Small intestine (tissue), 7 donors: Measurements from ENCODE around the gene SGSM1. TPM values are rescaled to one million over a fixed set of nuclear protein-coding genes. Genes with fewer than 3 reads are reported as not detected.
A peak's percentile ranks its signal among the peaks of the same experiment; 100 is the strongest.

ENCODE experiments used
- DNase-seq, 2 donors: peaks; one replicate each; pipeline versions ENCODE4 v3.0.0 to v3.0.0-alpha.2; 2013
- FAIRE-seq: peaks from 2 replicates; lab custom pipeline; 2012; peaks lifted over from hg19 to GRCh38; lab: Jason Lieb, UNC
- H3K27ac ChIP-seq, 3 donors: one replicate each; pipeline ENCODE4 v1.5.1; 2013; ENCODE audit warnings: low read length in 2 of 3, mild to moderate bottlenecking in 2 of 3, control low read depth in 1 of 3, inconsistent platforms in 1 of 3, low read depth in 1 of 3, moderate library complexity in 1 of 3
- H3K27me3 ChIP-seq, 3 donors: one replicate each; pipeline ENCODE4 v1.6.1; 2013; ENCODE audit warnings: low read length in 3 of 3, inconsistent platforms in 1 of 3; ENCODE audit not compliant: control insufficient read depth in 3 of 3, insufficient read depth in 3 of 3
- H3K36me3 ChIP-seq, 3 donors: one replicate each; pipeline ENCODE4 v1.6.1; 2013; ENCODE audit warnings: low read length in 3 of 3, inconsistent platforms in 1 of 3, low read depth in 1 of 3, mild to moderate bottlenecking in 1 of 3, moderate library complexity in 1 of 3; ENCODE audit not compliant: control insufficient read depth in 3 of 3, insufficient read depth in 2 of 3
- H3K4me1 ChIP-seq, 3 donors: one replicate each; pipeline ENCODE4 v1.6.1; 2013; ENCODE audit warnings: low read length in 2 of 3, inconsistent platforms in 1 of 3, low read depth in 1 of 3, mild to moderate bottlenecking in 1 of 3, moderate library complexity in 1 of 3; ENCODE audit not compliant: control insufficient read depth in 3 of 3, insufficient read depth in 2 of 3
- H3K4me3 ChIP-seq, 3 donors: one replicate each; pipeline ENCODE4 v1.5.1; 2013; ENCODE audit warnings: low read length in 3 of 3, control low read depth in 1 of 3, inconsistent platforms in 1 of 3, low read depth in 1 of 3, mild to moderate bottlenecking in 1 of 3, moderate library complexity in 1 of 3
- H3K9me3 ChIP-seq, 2 donors: one replicate each; pipeline ENCODE4 v1.6.1; 2013; ENCODE audit warnings: low read depth in 1 of 2, low read length in 1 of 2; ENCODE audit not compliant: control insufficient read depth in 2 of 2, insufficient read depth in 1 of 2
- WGBS, 3 donors: extraction: QIAGEN DNeasy Blood & Tissue Kit; methylation state at CpG; one replicate each; pipeline ENCODE4 v1.1.7; 2013; 5-methylcytosine and 5-hydroxymethylcytosine counted together
- polyA plus RNA-seq, 4 donors: library from polyadenylated mRNA; stranded (reverse) in 3 of 4; unstranded in 1 of 4; fragments of 200-250 nt in 3 of 4; fragments of 120-200 nt in 1 of 4; gene quantifications; one replicate each; pipeline versions ENCODE4 v1.2.1 to v1.2.3, GENCODE V29; 2013
- donor health status: healthy with polysubstance abuse.
- donor health status: control.
- donor health status: control.
- donor health status: Bipolar disorder and iron deficiency.
- donor health status: healthy.

Gene SGSM1
- polyA plus RNA-seq, 4 donors = 0.27 to 11.0 (median 2.2) TPM; not detected in 1

DNA sequence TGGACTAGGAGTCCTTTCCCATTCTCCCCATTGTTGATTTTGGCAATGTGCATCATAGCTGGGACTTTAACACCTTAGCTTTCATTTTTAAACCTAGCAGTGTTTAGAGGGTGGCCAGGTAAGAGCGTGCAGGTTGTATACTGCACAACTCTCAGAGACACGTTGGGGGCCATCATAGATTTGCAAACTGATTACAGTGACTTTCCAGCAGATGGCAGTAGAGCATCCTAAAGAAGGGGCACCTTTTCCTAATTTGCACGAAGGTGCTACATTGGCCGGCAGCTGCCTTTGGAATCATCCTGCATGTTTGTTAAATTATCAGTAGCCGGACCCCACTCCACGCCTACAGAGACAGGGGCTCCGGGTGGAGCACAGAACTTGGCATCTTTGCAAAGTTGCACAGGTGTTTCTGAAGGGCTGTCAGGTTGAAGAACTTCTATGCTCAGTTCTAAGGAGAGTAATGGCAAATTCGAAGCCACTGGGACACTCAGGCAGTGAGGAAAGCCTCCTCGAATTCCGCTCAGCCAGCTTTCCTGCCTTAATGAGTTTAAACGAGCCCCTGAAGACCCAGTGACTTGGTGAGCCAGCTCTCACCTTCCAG lies 132.8 kb downstream of the SGSM1 start:
- Histone ChIP-seq H3K27ac (no peak overlapping the region), H3K9me3 (no peaks in the 10 kb centered on the region), H3K36me3 (no peaks in the 10 kb centered on the region), H3K4me1 (no peaks in the 10 kb centered on the region), H3K4me3 (no peak overlapping the region), H3K27me3 (no peaks in the 10 kb centered on the region)
- 12 to 18% (median 12%) methylated on average over 11 of the region's 11 CpGs for WGBS, 3 donors
- no peak for FAIRE-seq
- peak; percentile 50 to 52 for DNase-seq

DNA sequence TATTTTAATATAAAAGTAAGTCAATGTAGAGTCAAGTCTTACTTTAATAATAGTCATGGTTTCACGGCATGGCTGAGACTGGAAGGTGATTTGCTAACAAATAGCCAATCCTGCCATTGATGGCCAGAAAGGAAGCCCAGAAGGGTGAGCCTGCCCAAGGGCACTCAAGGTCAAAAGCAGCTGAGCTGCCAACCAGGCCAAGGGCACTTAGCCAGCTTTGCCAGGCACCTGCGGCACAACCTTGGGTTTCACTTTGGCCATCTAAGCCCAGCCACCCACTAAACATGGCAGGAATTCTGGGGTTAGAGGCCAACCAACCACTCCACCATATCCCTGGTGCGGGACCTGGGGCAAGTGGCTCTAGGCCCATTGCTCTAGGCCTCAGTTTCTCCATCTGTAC lies 136.3 kb downstream of the SGSM1 start:
- FAIRE-seq = no peak
- H3K4me1 ChIP-seq = no peaks in the 10 kb centered on the region
- 89 to 92% (median 90%) methylated on average over 3 of the region's 3 CpGs for WGBS, 3 donors
- no peak overlapping the region for H3K4me3 ChIP-seq
- H3K9me3 ChIP-seq = no peaks in the 10 kb centered on the region
- DNase-seq = no peak
- H3K27ac ChIP-seq = no peak overlapping the region
- no peaks in the 10 kb centered on the region for H3K36me3 ChIP-seq
- no peaks in the 10 kb centered on the region for H3K27me3 ChIP-seq

DNA sequence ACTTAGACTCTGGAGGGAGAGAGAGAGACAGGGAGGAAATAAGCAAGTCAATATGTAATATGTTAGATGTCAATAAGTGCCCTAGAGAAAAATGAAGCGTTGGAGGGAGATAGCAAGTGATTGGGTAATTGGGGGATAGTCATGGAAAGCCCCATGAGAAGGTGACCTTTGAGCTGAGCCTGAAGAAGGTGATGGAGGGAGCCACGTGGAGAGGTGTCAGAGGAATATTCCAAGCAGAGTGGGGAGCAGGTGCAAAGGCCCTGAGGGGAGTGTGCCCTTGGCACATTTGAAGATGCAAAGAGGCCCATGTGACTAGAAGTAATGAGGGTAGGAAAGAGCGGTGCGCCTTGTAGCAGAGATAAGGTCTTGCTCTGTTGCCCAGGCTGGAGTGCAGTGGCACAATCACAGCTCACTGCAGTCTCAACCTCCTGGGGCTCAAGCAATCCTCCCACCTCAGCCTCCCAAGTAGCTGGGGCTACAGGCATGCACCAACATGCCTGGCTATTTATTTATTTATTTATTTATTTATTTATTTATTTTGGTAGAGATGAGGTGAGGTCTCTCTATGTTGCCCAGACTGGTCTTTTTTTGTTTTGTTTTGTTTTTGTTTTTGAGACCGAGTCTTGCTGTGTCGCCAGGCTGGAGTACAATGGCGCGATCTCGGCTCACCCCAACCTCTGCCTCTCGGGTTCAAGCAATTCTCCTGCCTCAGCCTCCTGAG lies 138.4 kb downstream of the SGSM1 start:
- 72 to 83% (median 74%) methylated on average over 10 of the region's 10 CpGs for whole genome bisulfite sequencing, 3 donors
- Histone ChIP-seq H3K27ac (no peak overlapping the region), H3K4me1 (no peaks in the 10 kb centered on the region), H3K27me3 (peaks cover 0 to 3% (median 0%) of the 10 kb centered on the region in 3 donors), H3K4me3 (no peak overlapping the region), H3K9me3 (no peaks in the 10 kb centered on the region), H3K36me3 (no peaks in the 10 kb centered on the region)
- DNase-seq (peak; percentile 37 to 62), FAIRE-seq (no peak)

DNA sequence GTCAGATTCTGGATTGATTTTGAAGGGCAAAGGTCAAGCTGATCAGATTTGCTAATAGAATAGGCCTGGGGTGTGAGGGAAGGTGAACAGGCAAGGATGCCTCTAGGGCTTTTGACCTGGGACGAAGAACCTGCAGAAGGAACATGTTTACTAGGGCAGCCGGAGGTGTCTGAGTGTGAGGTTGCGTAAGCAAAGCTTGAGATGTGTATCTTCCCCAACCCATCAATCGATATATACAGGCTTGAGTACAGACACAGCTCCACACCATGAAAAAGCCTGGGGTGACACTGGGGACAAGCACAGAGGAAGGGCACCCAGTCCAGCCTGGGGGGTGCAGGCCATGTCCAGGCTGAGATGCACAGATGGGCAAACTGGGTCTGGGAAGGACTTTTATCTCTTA lies 139.4 kb downstream of the SGSM1 start:
- WGBS, 3 donors = 41 to 76% (median 54%) methylated on average over 4 of the region's 4 CpGs
- H3K36me3 ChIP-seq = no peaks in the 10 kb centered on the region
- DNase-seq = no peak
- H3K27me3 ChIP-seq = peaks cover 0 to 3% (median 1%) of the 10 kb centered on the region in 3 donors
- H3K4me3 ChIP-seq = no peak overlapping the region
- no peak overlapping the region for H3K27ac ChIP-seq
- no peaks in the 10 kb centered on the region for H3K4me1 ChIP-seq
- FAIRE-seq = no peak
- H3K9me3 ChIP-seq = no peaks in the 10 kb centered on the region

DNA sequence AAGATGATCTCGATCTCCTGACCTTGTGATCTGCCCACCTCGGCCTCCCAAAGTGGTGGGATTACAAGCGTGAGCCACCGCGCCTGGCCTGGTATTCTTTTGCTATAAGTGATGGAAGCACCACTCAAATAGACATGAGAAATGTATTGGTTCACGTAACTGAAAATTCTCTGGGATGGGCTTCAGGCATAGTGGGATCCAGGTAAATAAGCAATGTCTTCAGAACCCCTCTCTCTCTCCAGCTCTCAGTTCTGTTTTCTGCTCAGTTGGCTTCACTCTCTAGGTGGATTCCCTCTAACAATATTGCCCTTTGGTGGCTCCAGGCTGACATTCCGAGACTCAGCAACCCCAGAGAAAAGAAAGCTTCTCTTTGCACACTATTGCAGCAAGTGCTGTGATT lies 141.4 kb downstream of the SGSM1 start:
- FAIRE-seq (no peak), DNase-seq (no peak)
- no peak overlapping the region for H3K4me3 ChIP-seq
- 89 to 91% (median 90%) methylated on average over 7 of the region's 7 CpGs for WGBS, 3 donors
- H3K4me1 ChIP-seq = no peaks in the 10 kb centered on the region
- H3K27me3 ChIP-seq = peaks cover 0 to 3% (median 3%) of the 10 kb centered on the region in 3 donors
- no peak overlapping the region for H3K27ac ChIP-seq
- H3K9me3 ChIP-seq = no peaks in the 10 kb centered on the region
- H3K36me3 ChIP-seq = no peaks in the 10 kb centered on the region

DNA sequence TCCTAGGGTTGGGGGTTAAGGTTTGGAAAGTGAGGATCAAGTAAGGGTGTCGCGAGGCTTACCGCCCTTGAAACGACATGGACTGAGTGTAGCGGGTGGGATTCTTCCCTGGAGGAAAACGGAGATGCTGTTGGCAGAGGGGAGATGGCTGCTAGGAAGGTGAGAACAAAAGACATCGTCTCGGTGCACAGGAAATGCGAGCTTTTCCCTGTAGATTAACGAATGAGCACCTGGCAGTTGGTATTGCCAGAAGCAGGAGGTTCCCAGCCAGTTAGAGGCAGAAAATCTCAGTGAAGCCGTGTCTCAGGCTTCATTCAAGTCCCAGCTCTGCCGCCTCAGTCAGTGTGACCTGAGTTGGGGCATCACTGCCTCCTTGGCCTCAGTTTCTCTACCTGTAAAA lies 141.9 kb downstream of the SGSM1 start:
- 68 to 78% (median 74%) methylated on average over 12 of the region's 12 CpGs for WGBS, 3 donors
- H3K27ac ChIP-seq = no peak overlapping the region
- FAIRE-seq = no peak

DNA sequence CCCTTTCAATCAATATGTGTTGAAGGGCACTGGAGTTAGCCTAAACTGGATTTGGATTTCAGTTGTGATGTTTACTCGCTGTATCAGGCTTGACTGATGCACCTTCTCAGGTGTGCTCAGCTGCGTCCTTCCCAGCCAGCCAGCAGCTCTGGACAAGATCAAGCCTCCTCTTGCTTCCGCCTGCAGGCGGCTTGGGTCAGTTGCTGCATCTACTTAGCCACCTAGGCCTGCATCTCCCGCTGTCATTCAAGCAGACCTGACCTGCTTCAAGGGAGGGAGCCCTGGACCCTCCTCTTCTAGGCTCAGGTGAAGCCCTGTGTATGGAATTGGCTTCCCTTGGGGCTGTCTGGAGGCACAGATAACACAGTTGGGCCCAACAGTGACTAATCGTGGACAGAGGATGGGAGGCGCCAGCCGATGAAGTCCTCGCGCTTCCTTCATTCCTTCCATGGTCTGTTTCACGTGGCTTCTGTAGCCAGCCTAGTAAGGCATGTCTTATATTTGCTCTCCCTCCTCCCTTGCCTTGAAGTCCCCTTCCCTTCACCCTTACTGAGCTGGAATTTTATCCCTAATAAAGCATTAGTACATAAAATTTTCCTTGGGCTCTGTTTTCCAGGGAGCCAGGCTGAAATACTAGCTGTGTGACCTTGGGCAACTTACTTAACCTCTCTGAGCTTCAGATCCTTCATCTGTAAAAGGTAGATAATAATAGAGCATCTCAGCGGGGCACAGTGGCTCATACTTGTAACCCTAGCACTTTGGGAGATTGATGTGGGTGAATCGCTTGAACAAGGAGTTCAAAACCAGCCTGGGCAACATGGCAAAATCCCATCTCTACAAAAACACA lies 142.6 kb downstream of the SGSM1 start:
- peaks cover 0 to 8% (median 3%) of the 10 kb centered on the region in 3 donors for H3K27me3 ChIP-seq
- 85 to 89% (median 89%) methylated on average over 13 of the region's 13 CpGs for WGBS, 3 donors
- H3K4me1 ChIP-seq = no peaks in the 10 kb centered on the region
- no peak overlapping the region for H3K4me3 ChIP-seq
- FAIRE-seq = no peak
- H3K9me3 ChIP-seq = no peaks in the 10 kb centered on the region
- DNase-seq = no peak
- no peaks in the 10 kb centered on the region for H3K36me3 ChIP-seq
- H3K27ac ChIP-seq = no peak overlapping the region

More for the DNA sequence above, 141.9 kb downstream of the SGSM1 start:
- no peak for DNase-seq
- Histone ChIP-seq H3K27me3 (peaks cover 0 to 5% (median 3%) of the 10 kb centered on the region in 3 donors), H3K9me3 (no peaks in the 10 kb centered on the region), H3K4me3 (no peak overlapping the region), H3K36me3 (no peaks in the 10 kb centered on the region), H3K4me1 (no peaks in the 10 kb centered on the region)

DNA sequence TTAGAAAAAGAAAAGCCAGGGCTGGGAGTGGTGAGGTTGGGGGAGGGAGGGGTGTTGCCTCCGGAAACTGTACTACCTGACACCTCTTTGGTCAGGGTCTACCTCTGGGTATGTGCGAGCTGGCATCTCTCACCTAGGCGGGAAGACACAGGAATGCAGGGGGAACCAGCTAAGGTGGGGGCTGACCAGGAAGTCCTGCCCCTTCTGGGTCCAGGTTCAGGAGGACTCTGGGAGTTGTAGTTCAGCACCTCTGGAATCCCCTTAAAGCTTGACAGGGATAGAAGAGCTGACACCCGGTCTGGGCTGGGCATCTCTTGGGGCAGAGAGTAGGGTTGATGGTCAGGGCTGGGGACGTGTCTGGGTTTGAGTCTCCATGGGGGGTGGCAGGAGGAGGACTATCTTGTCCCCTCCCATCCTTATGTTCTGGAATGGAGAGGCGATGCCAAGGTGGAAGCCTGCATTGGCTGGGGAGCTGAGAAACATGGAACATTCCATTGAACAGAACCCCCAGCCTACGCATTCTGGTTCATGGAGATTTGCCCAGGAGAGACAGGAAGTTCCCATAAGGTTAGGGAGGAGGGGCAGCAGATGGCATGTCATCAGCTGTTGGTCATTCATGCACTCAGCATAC lies 144.4 kb downstream of the SGSM1 start:
- peaks cover 0 to 8% (median 3%) of the 10 kb centered on the region in 3 donors for H3K27me3 ChIP-seq

More for the DNA sequence above, 144.4 kb downstream of the SGSM1 start:
- Histone ChIP-seq H3K4me3 (no peak overlapping the region), H3K36me3 (no peaks in the 10 kb centered on the region), H3K4me1 (peaks cover 0 to 17% (median 0%) of the 10 kb centered on the region in 3 donors), H3K9me3 (no peaks in the 10 kb centered on the region), H3K27ac (no peak overlapping the region)
- DNase-seq = no peak
- FAIRE-seq = no peak
- WGBS, 3 donors = 30 to 46% (median 38%) methylated on average over 7 of the region's 7 CpGs
